DOHH2 (cell line): ENCODE measurements around the gene CREBRF.

Experiments
- CTCF ChIP-seq: fragments of 200-600 bp; sonication (generic); IDR thresholded peaks from one replicate; pipeline ENCODE4 v1.5.1; 2014; ENCODE audit warnings: antibody characterized with exemption, mild to moderate bottlenecking, low read depth, low read length; ENCODE audit not compliant: poor library complexity, severe bottlenecking
- EZH2phosphoT487 ChIP-seq: fragments of 200-600 bp; sonication (generic); IDR thresholded peaks from 2 replicates; pipeline ENCODE4 v1.6.1; 2017; ENCODE audit warnings: borderline replicate concordance, mild to moderate bottlenecking, antibody characterized with exemption, low read length, moderate library complexity, mixed read lengths

- no peak for TF ChIP-seq CTCF
- no peak for TF ChIP-seq EZH2phosphoT487
These were observed 84.6 kb downstream of the CREBRF start for GRCh38 chr5:173140769-173141168.
